Germinal center (tissue), 1 donor: ENCODE results near the gene ARCN1.

Experiments
- DNase-seq: peaks from one replicate; pipeline ENCODE4 v3.0.0; 2012; ENCODE audit warnings: mixed read lengths, low spot score

ARCN1 gene

GRCh38 chr11:118639899-118640298 lies 67.7 kb downstream of the ARCN1 start:
- DNase-seq, result no peak

- no peak for DNase-seq
Observed at GRCh38 chr11:118640332-118641154, 68.3 kb downstream of the ARCN1 start.

GRCh38 chr11:118641397-118642019 lies 69.3 kb downstream of the ARCN1 start:
- no peak for DNase-seq

- DNase-seq, result no peak
Observed at GRCh38 chr11:118643142-118643994, 71.2 kb downstream of the ARCN1 start.

GRCh38 chr11:118643995-118644345 lies 71.8 kb downstream of the ARCN1 start:
- no peak for DNase-seq

GRCh38 chr11:118644496-118644895 lies 72.3 kb downstream of the ARCN1 start:
- no peak for DNase-seq

- no peak for DNase-seq
Observed at GRCh38 chr11:118645066-118645715, 73.0 kb downstream of the ARCN1 start.

- DNase-seq, result no peak
Observed at GRCh38 chr11:118646393-118646792, 74.2 kb downstream of the ARCN1 start.

- DNase-seq, result no peak
Observed at GRCh38 chr11:118648291-118648690, 76.1 kb downstream of the ARCN1 start.

- DNase-seq, result no peak
Observed at GRCh38 chr11:118649941-118650340, 77.7 kb downstream of the ARCN1 start.

- no peak for DNase-seq
Observed at GRCh38 chr11:118650366-118650765, 78.2 kb downstream of the ARCN1 start.

- no peak for DNase-seq
Observed at GRCh38 chr11:118651820-118652219, 79.6 kb downstream of the ARCN1 start.
